ENCODE measurements around the gene PDCD1.

Gene PDCD1

GRCh38 chr2:241890524-241891235, 32.0 kb upstream of the PDCD1 start:
- H3K4me3 ChIP-seq (ENCODE audit: control insufficient read depth, low read depth, low read length), result no peak overlapping the region
- no peak for TF ChIP-seq CTCF (IDR thresholded peaks at IDR 0.05; ENCODE audit: control insufficient read depth, insufficient read depth, low read depth, low read length, missing control alignments)
- DNase-seq (ENCODE audit: low read depth), result no peak

- no peak overlapping the region for H3K4me3 ChIP-seq (ENCODE audit: control insufficient read depth, low read depth, low read length)
- DNase-seq (ENCODE audit: low read depth), result no peak
- no peak for TF ChIP-seq CTCF (IDR thresholded peaks at IDR 0.05; ENCODE audit: control insufficient read depth, insufficient read depth, low read depth, low read length, missing control alignments)
Observed at GRCh38 chr2:241888641-241889040, 29.9 kb upstream of the PDCD1 start.

- H3K4me3 ChIP-seq (ENCODE audit: control insufficient read depth, low read depth, low read length), result no peak overlapping the region
- DNase-seq (ENCODE audit: low read depth), result no peak
- TF ChIP-seq CTCF (IDR thresholded peaks at IDR 0.05; ENCODE audit: control insufficient read depth, insufficient read depth, low read depth, low read length, missing control alignments), result no peak
Observed at GRCh38 chr2:241887806-241888522, 29.3 kb upstream of the PDCD1 start.

GRCh38 chr2:241886840-241887447, 28.2 kb upstream of the PDCD1 start:
- H3K4me3 ChIP-seq (ENCODE audit: control insufficient read depth, low read depth, low read length), result no peak overlapping the region
- DNase-seq (ENCODE audit: low read depth), result no peak
- no peak for TF ChIP-seq CTCF (IDR thresholded peaks at IDR 0.05; ENCODE audit: control insufficient read depth, insufficient read depth, low read depth, low read length, missing control alignments)

- no peak for TF ChIP-seq CTCF (IDR thresholded peaks at IDR 0.05; ENCODE audit: control insufficient read depth, insufficient read depth, low read depth, low read length, missing control alignments)
- DNase-seq (ENCODE audit: low read depth), result no peak
- no peak overlapping the region for H3K4me3 ChIP-seq (ENCODE audit: control insufficient read depth, low read depth, low read length)
Observed at GRCh38 chr2:241885946-241886643, 27.4 kb upstream of the PDCD1 start.

GRCh38 chr2:241885291-241885945, 26.7 kb upstream of the PDCD1 start:
- no peak for DNase-seq (ENCODE audit: low read depth)
- H3K4me3 ChIP-seq (ENCODE audit: control insufficient read depth, low read depth, low read length), result no peak overlapping the region

More at GRCh38 chr2:241885291-241885945, 26.7 kb upstream of the PDCD1 start:
- no peak for TF ChIP-seq CTCF (IDR thresholded peaks at IDR 0.05; ENCODE audit: control insufficient read depth, insufficient read depth, low read depth, low read length, missing control alignments)

Data from AG09309 (cell line).